DND-41 (cell line): ENCODE results near the gene TSKS.

Source experiments
- ATAC-seq: fragments of 200-7000 bp; cut with Tn5 transposase; 3 replicates; pipeline ENCODE4 v1.9.1; 2021; ENCODE audit warnings: low read depth; ENCODE audit not compliant: insufficient read depth
- DNase-seq: peaks from one replicate; pipeline ENCODE4 v3.0.0-alpha.2; 2020
- H2AFZ ChIP-seq: 2 replicates; pipeline ENCODE4 v1.6.0; 2012; ENCODE audit warnings: low read depth, low read length
- H3K27ac ChIP-seq: 2 replicates; pipeline ENCODE4 v1.5.1; 2012; ENCODE audit warnings: low read length, inconsistent platforms
- H3K27me3 ChIP-seq: fragments of 200-600 bp; sonication (generic); 2 replicates; pipeline ENCODE4 v1.6.0; 2012; ENCODE audit warnings: low read length, mild to moderate bottlenecking, inconsistent platforms; ENCODE audit not compliant: insufficient read depth, poor library complexity
- H3K36me3 ChIP-seq: 2 replicates; pipeline ENCODE4 v1.5.1; 2012; ENCODE audit warnings: low read length, inconsistent platforms; ENCODE audit not compliant: insufficient read depth
- H3K4me1 ChIP-seq: 2 replicates; pipeline ENCODE4 v1.5.1; 2012; ENCODE audit warnings: mild to moderate bottlenecking, low read length; ENCODE audit not compliant: insufficient read depth
- H3K4me2 ChIP-seq: 2 replicates; pipeline ENCODE4 v1.6.0; 2012; ENCODE audit warnings: mild to moderate bottlenecking, moderate library complexity, low read length, inconsistent platforms; ENCODE audit not compliant: insufficient read depth
- H3K4me3 ChIP-seq, 2 experiments: fragments of 200-600 bp in 1 of 2; shearing (Covaris generic) in 1 of 2; 2 replicates each; pipeline ENCODE4 v1.5.1; 2012 to 2016; ENCODE audit warnings: inconsistent platforms in 2 of 2, low read length in 2 of 2, mild to moderate bottlenecking in 2 of 2, low read depth in 1 of 2, moderate library complexity in 1 of 2
- H3K79me2 ChIP-seq: 2 replicates; pipeline ENCODE4 v1.6.0; 2012; ENCODE audit warnings: low read length, inconsistent platforms; ENCODE audit not compliant: insufficient read depth
- H3K9ac ChIP-seq: 2 replicates; pipeline ENCODE4 v1.6.0; 2012; ENCODE audit warnings: low read depth, mild to moderate bottlenecking, inconsistent platforms, low read length, moderate library complexity
- H3K9me3 ChIP-seq: 2 replicates; pipeline ENCODE4 v1.5.1; 2012; ENCODE audit warnings: low read length, moderate library complexity, mild to moderate bottlenecking, inconsistent platforms; ENCODE audit not compliant: insufficient read depth, severe bottlenecking
- H4K20me1 ChIP-seq: 2 replicates; pipeline ENCODE4 v1.6.0; 2012; ENCODE audit warnings: low read length; ENCODE audit not compliant: insufficient read depth
- EZH2 ChIP-seq: IDR thresholded peaks from 3 replicates; pipeline ENCODE4 v1.6.1; 2012; ENCODE audit warnings: borderline replicate concordance, low read depth, mild to moderate bottlenecking, moderate library complexity, low read length, inconsistent platforms; ENCODE audit not compliant: severe bottlenecking
- TF ChIP-seq, protein P1 (sequence below): IDR thresholded peaks from 2 replicates; pipeline ENCODE4 v1.5.1; 2012; ENCODE audit warnings: borderline replicate concordance, low read length, moderate library complexity, mild to moderate bottlenecking; ENCODE audit not compliant: poor library complexity, severe bottlenecking; ENCODE audit errors: extremely low read depth

Gene TSKS

GRCh38 chr19:49701271-49701786 is 61.8 kb downstream of the TSKS start:
- Histone ChIP-seq H2AFZ (no peak overlapping the region), H3K27ac (no peak overlapping the region), H3K4me1 (no peaks in the 10 kb centered on the region), H3K9ac (no peak overlapping the region), H3K4me3 (no peak overlapping the region), H3K9me3 (no peaks in the 10 kb centered on the region), H3K27me3 (no peaks in the 10 kb centered on the region), H4K20me1 (no peaks in the 10 kb centered on the region), H3K4me2 (no peak overlapping the region), H3K79me2 (no peaks in the 10 kb centered on the region), H3K36me3 (no peaks in the 10 kb centered on the region)
- ATAC-seq (no peak), DNase-seq (no peak)
- TF ChIP-seq, protein P1, sequence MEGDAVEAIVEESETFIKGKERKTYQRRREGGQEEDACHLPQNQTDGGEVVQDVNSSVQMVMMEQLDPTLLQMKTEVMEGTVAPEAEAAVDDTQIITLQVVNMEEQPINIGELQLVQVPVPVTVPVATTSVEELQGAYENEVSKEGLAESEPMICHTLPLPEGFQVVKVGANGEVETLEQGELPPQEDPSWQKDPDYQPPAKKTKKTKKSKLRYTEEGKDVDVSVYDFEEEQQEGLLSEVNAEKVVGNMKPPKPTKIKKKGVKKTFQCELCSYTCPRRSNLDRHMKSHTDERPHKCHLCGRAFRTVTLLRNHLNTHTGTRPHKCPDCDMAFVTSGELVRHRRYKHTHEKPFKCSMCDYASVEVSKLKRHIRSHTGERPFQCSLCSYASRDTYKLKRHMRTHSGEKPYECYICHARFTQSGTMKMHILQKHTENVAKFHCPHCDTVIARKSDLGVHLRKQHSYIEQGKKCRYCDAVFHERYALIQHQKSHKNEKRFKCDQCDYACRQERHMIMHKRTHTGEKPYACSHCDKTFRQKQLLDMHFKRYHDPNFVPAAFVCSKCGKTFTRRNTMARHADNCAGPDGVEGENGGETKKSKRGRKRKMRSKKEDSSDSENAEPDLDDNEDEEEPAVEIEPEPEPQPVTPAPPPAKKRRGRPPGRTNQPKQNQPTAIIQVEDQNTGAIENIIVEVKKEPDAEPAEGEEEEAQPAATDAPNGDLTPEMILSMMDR, result no peak
- no peak for TF ChIP-seq EZH2

DNA sequence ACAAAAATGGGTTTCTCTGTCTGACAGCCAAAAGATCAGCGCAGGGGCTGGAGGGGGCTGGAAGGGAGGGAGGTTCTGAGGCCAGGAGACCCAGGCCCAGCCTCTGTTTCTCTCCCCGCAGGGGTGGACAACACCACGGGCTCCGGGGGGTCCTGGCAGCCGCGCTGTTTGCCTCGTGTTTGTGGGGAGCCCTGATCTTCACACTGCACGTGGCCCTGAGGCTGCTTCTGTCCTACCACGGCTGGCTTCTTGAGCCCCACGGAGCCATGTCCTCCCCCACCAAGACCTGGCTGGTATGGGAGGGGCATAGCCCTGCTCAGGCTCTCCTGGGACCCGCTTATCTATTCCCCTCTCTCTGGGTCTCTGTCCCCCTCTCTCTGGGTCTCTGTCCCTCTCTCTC is 62.5 kb downstream of the TSKS start:
- Histone ChIP-seq H3K27ac (no peak overlapping the region), H3K4me2 (no peak overlapping the region), H3K9ac (no peak overlapping the region), H3K79me2 (no peaks in the 10 kb centered on the region), H3K4me3 (no peak overlapping the region), H3K27me3 (no peaks in the 10 kb centered on the region), H4K20me1 (no peaks in the 10 kb centered on the region), H3K36me3 (no peaks in the 10 kb centered on the region), H3K9me3 (no peaks in the 10 kb centered on the region), H2AFZ (no peak overlapping the region), H3K4me1 (no peaks in the 10 kb centered on the region)
- TF ChIP-seq EZH2, result no peak
- TF ChIP-seq, protein P1, result no peak
- ATAC-seq (0 out of 3 replicates have a peak, but pooled peaks have one; percentile 14), DNase-seq (no peak)

DNA sequence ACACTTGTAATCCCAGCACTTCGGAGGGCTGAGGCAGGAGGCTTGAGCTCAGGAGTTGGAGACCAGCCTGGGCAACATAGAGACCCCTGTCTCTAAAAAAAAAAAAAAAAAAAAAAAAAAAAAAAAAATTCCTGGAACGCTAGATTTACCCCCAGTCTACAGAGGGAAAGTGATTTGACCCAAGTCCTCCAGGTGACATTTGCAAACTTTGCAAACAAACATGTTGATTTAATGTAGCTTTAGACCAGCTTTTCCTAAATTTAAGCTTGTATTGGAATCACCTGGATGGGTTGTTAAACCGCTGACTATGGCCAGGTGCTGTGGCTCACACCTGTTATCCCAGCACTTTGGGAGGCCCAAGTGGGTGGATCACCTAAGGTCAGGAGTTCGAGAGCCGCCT is 63.7 kb downstream of the TSKS start:
- ATAC-seq (no peak), DNase-seq (no peak)
- H3K4me3 ChIP-seq, result no peak overlapping the region
- no peaks in the 10 kb centered on the region for H3K9me3 ChIP-seq
- H4K20me1 ChIP-seq, result no peaks in the 10 kb centered on the region
- H3K4me2 ChIP-seq, result no peak overlapping the region
- no peak overlapping the region for H2AFZ ChIP-seq
- H3K9ac ChIP-seq, result no peak overlapping the region
- no peak overlapping the region for H3K27ac ChIP-seq
- H3K79me2 ChIP-seq, result no peaks in the 10 kb centered on the region
- no peaks in the 10 kb centered on the region for H3K27me3 ChIP-seq
- H3K36me3 ChIP-seq, result no peaks in the 10 kb centered on the region
- no peaks in the 10 kb centered on the region for H3K4me1 ChIP-seq
- TF ChIP-seq, protein P1, result no peak
- TF ChIP-seq EZH2, result no peak

DNA sequence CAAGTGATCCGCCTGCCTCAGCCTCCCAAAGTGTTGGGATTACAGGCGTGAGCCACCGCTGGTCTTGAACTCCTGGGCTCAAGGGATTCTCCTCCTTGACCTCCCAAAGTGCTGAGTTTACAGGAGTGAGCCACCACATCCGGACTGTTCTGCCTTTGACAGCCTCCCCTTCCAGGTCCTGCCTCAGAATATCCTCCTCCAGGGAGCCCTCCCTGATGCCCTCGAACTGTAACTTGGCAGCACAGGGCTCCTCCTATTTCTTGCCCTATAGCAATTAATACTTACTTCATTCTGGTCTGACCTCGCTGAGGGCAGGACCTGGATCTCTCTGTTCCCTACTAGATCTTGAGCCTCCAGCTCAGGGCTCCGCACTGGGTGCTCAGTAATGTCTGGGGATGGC is 66.2 kb downstream of the TSKS start:
- TF ChIP-seq EZH2, result no peak
- TF ChIP-seq, protein P1, result no peak
- DNase-seq, result no peak
- H3K79me2 ChIP-seq, result no peaks in the 10 kb centered on the region
- no peaks in the 10 kb centered on the region for H3K4me1 ChIP-seq
- no peak overlapping the region for H3K27ac ChIP-seq
- no peak overlapping the region for H3K9ac ChIP-seq
- H4K20me1 ChIP-seq, result no peaks in the 10 kb centered on the region
- H3K4me2 ChIP-seq, result no peak overlapping the region
- no peaks in the 10 kb centered on the region for H3K9me3 ChIP-seq
- H3K4me3 ChIP-seq, result no peak overlapping the region
- no peaks in the 10 kb centered on the region for H3K36me3 ChIP-seq
- H3K27me3 ChIP-seq, result no peaks in the 10 kb centered on the region
- H2AFZ ChIP-seq, result no peak overlapping the region
- ATAC-seq, result no peak
